Measurements from ENCODE around the gene DYNLT4. TPM values are rescaled to one million over a fixed set of nuclear protein-coding genes. Genes with fewer than 3 reads are reported as not detected.
A peak's percentile ranks its signal among the peaks of the same experiment; 100 is the strongest.

DYNLT4 gene
- total RNA-seq, 1 experiment from 2014 or later: 0.66 TPM

DNA sequence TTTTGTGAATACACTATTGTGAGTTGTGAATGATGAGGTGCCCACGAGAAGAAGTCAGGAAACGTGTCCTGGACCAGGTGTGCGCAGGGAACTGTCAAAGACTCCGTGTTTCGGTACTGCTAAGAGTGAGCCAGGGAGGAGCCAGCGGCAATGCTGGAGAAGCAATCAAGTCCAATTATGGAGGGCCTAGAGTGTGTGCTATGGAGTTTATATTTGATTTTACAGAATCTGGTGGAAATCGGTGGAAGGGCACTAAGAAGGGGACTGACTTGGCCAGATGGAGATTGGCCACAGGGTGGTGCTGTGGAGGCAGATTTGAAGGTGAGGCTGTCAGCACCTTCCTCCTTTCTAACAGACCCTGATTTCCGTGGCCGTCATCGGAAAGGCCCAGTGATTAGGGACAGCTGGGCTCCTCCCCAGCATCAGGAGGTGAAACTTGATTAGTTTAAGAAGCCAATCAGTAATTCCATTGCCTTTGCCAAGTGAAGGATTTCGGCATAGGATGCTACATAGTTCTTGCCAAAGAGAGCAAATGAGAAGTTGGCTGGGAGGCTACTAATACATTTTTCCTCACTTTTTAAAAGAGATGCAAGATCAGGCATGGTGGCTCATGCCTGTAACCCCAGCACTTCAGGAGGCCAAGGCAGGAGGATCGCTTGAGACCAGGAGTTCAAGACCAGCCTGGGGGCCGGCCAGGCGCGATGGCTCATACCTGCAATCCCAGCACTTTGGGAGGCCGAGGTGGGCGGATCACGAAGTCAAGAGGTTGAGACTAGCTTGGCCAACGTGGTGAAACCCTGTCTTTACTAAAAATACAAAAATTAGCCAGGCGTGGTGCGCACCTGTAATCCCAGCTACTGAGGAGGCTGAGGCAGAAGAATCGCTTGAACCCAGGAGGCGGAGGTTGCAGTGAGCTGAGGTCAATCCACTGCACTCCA, 28.9 kb upstream of the DYNLT4 start:
- peak; percentile 91 for DNase-seq
- Mint-ChIP-seq H3K27me3 (ENCODE audit: unreplicated experiment) (no peaks in the 10 kb centered on the region), H3K9me3 (ENCODE audit: low read depth, unreplicated experiment) (no peaks in the 10 kb centered on the region), H3K27ac (ENCODE audit: unreplicated experiment) (no peak overlapping the region), H3K36me3 (ENCODE audit: insufficient read depth, unreplicated experiment) (peaks cover 4% of the 10 kb centered on the region), H3K4me3 (ENCODE audit: low read depth, unreplicated experiment) (no peak overlapping the region), H3K4me1 (ENCODE audit: low read depth, unreplicated experiment) (no peaks in the 10 kb centered on the region)
- TF ChIP-seq, protein P1, sequence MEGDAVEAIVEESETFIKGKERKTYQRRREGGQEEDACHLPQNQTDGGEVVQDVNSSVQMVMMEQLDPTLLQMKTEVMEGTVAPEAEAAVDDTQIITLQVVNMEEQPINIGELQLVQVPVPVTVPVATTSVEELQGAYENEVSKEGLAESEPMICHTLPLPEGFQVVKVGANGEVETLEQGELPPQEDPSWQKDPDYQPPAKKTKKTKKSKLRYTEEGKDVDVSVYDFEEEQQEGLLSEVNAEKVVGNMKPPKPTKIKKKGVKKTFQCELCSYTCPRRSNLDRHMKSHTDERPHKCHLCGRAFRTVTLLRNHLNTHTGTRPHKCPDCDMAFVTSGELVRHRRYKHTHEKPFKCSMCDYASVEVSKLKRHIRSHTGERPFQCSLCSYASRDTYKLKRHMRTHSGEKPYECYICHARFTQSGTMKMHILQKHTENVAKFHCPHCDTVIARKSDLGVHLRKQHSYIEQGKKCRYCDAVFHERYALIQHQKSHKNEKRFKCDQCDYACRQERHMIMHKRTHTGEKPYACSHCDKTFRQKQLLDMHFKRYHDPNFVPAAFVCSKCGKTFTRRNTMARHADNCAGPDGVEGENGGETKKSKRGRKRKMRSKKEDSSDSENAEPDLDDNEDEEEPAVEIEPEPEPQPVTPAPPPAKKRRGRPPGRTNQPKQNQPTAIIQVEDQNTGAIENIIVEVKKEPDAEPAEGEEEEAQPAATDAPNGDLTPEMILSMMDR (IDR thresholded peaks at IDR 0.05; ENCODE audit: unreplicated experiment): peak; percentile 85
- no TSS peak for BruUV-seq (replicated peaks)
- CTCF ChIA-PET: interaction anchor here (0.9 kb wide), 1 partner anchor 36 kb away, joined by 4 read pairs; the partner anchor contains the start of gene PLK3
- intact Hi-C loops (cut with micrococcal nuclease; ENCODE audit: unreplicated experiment): loop anchor here (5.0 kb wide), 1 partner anchor 176 kb away; the partner anchor contains the start of genes HECTD3 and UROD

GRCh38 chr1:44834328-44834727, 27.2 kb upstream of the DYNLT4 start:
- DNase-seq: no peak
- H3K4me3 Mint-ChIP-seq (ENCODE audit: low read depth, unreplicated experiment): no peak overlapping the region
- intact Hi-C loops (cut with micrococcal nuclease; ENCODE audit: unreplicated experiment): no loop called here
- CTCF ChIA-PET: interaction anchor here (0.7 kb wide), 1 partner anchor 9 kb away, joined by 3 read pairs; no protein-coding TSS in a partner anchor
- peaks cover under 1% of the 10 kb centered on the region for H3K36me3 Mint-ChIP-seq (ENCODE audit: insufficient read depth, unreplicated experiment)
- no peaks in the 10 kb centered on the region for H3K4me1 Mint-ChIP-seq (ENCODE audit: low read depth, unreplicated experiment)
- no peak overlapping the region for H3K27ac Mint-ChIP-seq (ENCODE audit: unreplicated experiment)
- no TSS peak for BruUV-seq (replicated peaks)
- no peaks in the 10 kb centered on the region for H3K27me3 Mint-ChIP-seq (ENCODE audit: unreplicated experiment)
- TF ChIP-seq, protein P1 (IDR thresholded peaks at IDR 0.05; ENCODE audit: unreplicated experiment): no peak
- no peaks in the 10 kb centered on the region for H3K9me3 Mint-ChIP-seq (ENCODE audit: low read depth, unreplicated experiment)

DNA sequence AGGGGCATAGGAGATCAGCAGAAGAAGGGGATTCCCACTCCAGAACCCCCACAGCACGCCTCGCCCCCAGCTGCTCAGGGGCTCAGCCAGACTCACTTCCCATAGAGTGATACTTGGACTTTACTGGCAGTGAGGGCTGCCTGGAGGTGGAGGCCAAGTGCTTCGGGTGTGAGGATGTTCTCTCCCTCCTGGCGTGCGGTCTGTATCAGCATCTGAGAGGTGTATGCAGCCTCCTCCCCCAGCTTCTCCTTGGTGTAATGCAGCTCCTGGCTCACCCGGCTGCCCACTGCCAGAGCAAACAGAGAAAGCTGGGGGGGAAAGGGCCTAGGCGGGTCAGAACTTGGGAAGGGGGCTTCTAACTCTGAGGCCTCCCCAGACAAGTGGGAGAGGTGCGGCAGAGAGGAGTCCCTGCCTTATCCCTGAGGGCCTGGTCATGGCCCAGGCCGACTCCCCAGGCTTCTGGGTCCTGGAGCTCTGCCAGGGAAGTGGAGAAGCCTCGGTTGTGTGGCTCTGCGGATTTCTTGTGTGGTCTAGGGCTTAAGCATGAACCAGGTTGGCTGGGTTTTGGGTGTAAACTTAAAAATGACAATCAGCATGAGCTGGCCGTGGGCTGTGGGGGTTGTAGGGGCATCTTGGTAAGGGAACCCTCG, 25.0 kb upstream of the DYNLT4 start:
- intact Hi-C loops (cut with micrococcal nuclease; ENCODE audit: unreplicated experiment): no loop called here
- H3K36me3 Mint-ChIP-seq (ENCODE audit: insufficient read depth, unreplicated experiment): no peaks in the 10 kb centered on the region
- H3K27ac Mint-ChIP-seq (ENCODE audit: unreplicated experiment): no peak overlapping the region
- H3K27me3 Mint-ChIP-seq (ENCODE audit: unreplicated experiment): no peaks in the 10 kb centered on the region
- TF ChIP-seq, protein P1 (IDR thresholded peaks at IDR 0.05; ENCODE audit: unreplicated experiment): no peak
- no peak for DNase-seq
- H3K4me1 Mint-ChIP-seq (ENCODE audit: low read depth, unreplicated experiment): no peaks in the 10 kb centered on the region
- CTCF ChIA-PET: interaction anchor here (0.6 kb wide), 1 partner anchor 311 kb away, joined by 3 read pairs; no protein-coding TSS in a partner anchor
- H3K9me3 Mint-ChIP-seq (ENCODE audit: low read depth, unreplicated experiment): no peaks in the 10 kb centered on the region
- BruUV-seq (replicated peaks): no TSS peak
- H3K4me3 Mint-ChIP-seq (ENCODE audit: low read depth, unreplicated experiment): no peak overlapping the region

GRCh38 chr1:44831516-44831915, 24.4 kb upstream of the DYNLT4 start:
- no peaks in the 10 kb centered on the region for H3K27me3 Mint-ChIP-seq (ENCODE audit: unreplicated experiment)
- no peaks in the 10 kb centered on the region for H3K36me3 Mint-ChIP-seq (ENCODE audit: insufficient read depth, unreplicated experiment)
- H3K4me1 Mint-ChIP-seq (ENCODE audit: low read depth, unreplicated experiment): no peaks in the 10 kb centered on the region
- H3K9me3 Mint-ChIP-seq (ENCODE audit: low read depth, unreplicated experiment): no peaks in the 10 kb centered on the region
- BruUV-seq (replicated peaks): no TSS peak
- H3K27ac Mint-ChIP-seq (ENCODE audit: unreplicated experiment): no peak overlapping the region
- CTCF ChIA-PET: no interaction called here
- intact Hi-C loops (cut with micrococcal nuclease; ENCODE audit: unreplicated experiment): no loop called here
- TF ChIP-seq, protein P1 (IDR thresholded peaks at IDR 0.05; ENCODE audit: unreplicated experiment): no peak
- no peak for DNase-seq
- H3K4me3 Mint-ChIP-seq (ENCODE audit: low read depth, unreplicated experiment): no peak overlapping the region
